GM12874 (cell line): ENCODE data around the gene AMBRA1.

ENCODE experiments used
- CTCF ChIP-seq: IDR thresholded peaks from 2 replicates; pipeline ENCODE4 v1.5.1; 2011; ENCODE audit warnings: low read depth, mild to moderate bottlenecking, control low read depth, low read length, moderate library complexity; ENCODE audit not compliant: insufficient read depth

The AMBRA1 gene

GRCh38 chr11:46529095-46529905, 64.5 kb downstream of the AMBRA1 start:
- peak; percentile 90 for TF ChIP-seq CTCF

GRCh38 chr11:46528445-46529094, 65.3 kb downstream of the AMBRA1 start:
- TF ChIP-seq CTCF: no peak

- no peak for TF ChIP-seq CTCF
Measured at GRCh38 chr11:46527591-46528130, 66.2 kb downstream of the AMBRA1 start.

- no peak for TF ChIP-seq CTCF
Measured at GRCh38 chr11:46526216-46527215, 67.3 kb downstream of the AMBRA1 start.

- TF ChIP-seq CTCF: no peak
Measured at GRCh38 chr11:46524201-46524770, 69.5 kb downstream of the AMBRA1 start.

- TF ChIP-seq CTCF: no peak
Measured at GRCh38 chr11:46523290-46523689, 70.5 kb downstream of the AMBRA1 start.
